GM10266 (cell line): ENCODE measurements around the gene INTS15.
"Not testable (repeated sequence)": the region's sequence is repeated elsewhere in the genome, so short reads cannot be mapped to it uniquely, and the experiment has no call there.

Experiments used
- DNase-seq: peaks from one replicate; pipeline ENCODE4 v3.0.0; 2012; ENCODE audit errors: extremely low spot score
- CTCF ChIP-seq: IDR thresholded peaks from 2 replicates; pipeline ENCODE4 v1.5.1; 2012; ENCODE audit warnings: mild to moderate bottlenecking, low read depth; ENCODE audit not compliant: control insufficient read depth, insufficient read depth; ENCODE audit errors: missing control alignments

The INTS15 gene

GRCh38 chr7:6622134-6622710 lies 32.4 kb downstream of the INTS15 start:
- TF ChIP-seq CTCF: no peak
- DNase-seq: no peak

- DNase-seq: no peak
- no peak for TF ChIP-seq CTCF
Observed at GRCh38 chr7:6623589-6624245, 33.9 kb downstream of the INTS15 start.

- no peak for TF ChIP-seq CTCF
Observed at GRCh38 chr7:6624246-6624611, 34.4 kb downstream of the INTS15 start.

GRCh38 chr7:6628045-6628444 lies 38.2 kb downstream of the INTS15 start:
- no peak for DNase-seq
- no peak for TF ChIP-seq CTCF

More at GRCh38 chr7:6624246-6624611, 34.4 kb downstream of the INTS15 start:
- no peak for DNase-seq

- no peak for DNase-seq
- no peak for TF ChIP-seq CTCF
Observed at GRCh38 chr7:6630007-6630849, 40.4 kb downstream of the INTS15 start.

- TF ChIP-seq CTCF: no peak
- DNase-seq: no peak
Observed at GRCh38 chr7:6631605-6632004, 41.8 kb downstream of the INTS15 start.

- no peak for TF ChIP-seq CTCF
- DNase-seq: no peak
Observed at GRCh38 chr7:6634021-6634420, 44.2 kb downstream of the INTS15 start.

GRCh38 chr7:6634971-6635370 lies 45.1 kb downstream of the INTS15 start:
- DNase-seq: not testable (repeated sequence)
